ENCODE results near the gene WDR33.

- no peak for TF ChIP-seq REST (IDR thresholded peaks at IDR 0.05; ENCODE audit: low read depth)
- TF ChIP-seq TCF12 (IDR thresholded peaks at IDR 0.05; ENCODE audit: low read depth): no peak
- TF ChIP-seq NFIC (IDR thresholded peaks at IDR 0.05): no peak
- TF ChIP-seq TAF1 (IDR thresholded peaks at IDR 0.05; ENCODE audit: low read depth): no peak
- TF ChIP-seq RAD21 (IDR thresholded peaks at IDR 0.05; ENCODE audit: low read depth): no peak
- no peak for TF ChIP-seq MAX (IDR thresholded peaks at IDR 0.05)
- no peak for TF ChIP-seq TEAD4 (IDR thresholded peaks at IDR 0.05)
- TF ChIP-seq YY1 (IDR thresholded peaks at IDR 0.05; ENCODE audit: low read depth): no peak
- TF ChIP-seq USF1 (IDR thresholded peaks at IDR 0.05): no peak
- TF ChIP-seq CEBPB (IDR thresholded peaks at IDR 0.05): no peak
These were observed 5.5 kb downstream of the WDR33 start for GRCh38 chr2:127805491-127805890.

Data from Ishikawa (cell line).